Stimulated activated CD4-positive, alpha-beta T cell treated with anti-CD3 and anti-CD28 coated beads, Interleukin-2, amount 100 ng/mL, for 24 hours (primary cell): ENCODE data around the gene HECW1.
"Not testable (repeated sequence)": the region's sequence is repeated elsewhere in the genome, so short reads cannot be mapped to it uniquely, and the experiment has no call there.

Experiments
- DNase-seq, 2 donors: peaks; one replicate each; pipeline ENCODE4 v3.0.0-alpha.2; 2020

HECW1 gene

GRCh38 chr7:43553999-43554398 lies 441.6 kb downstream of the HECW1 start:
- peak in 1 of 2 donors; percentile 5 for DNase-seq

- DNase-seq, result peak in 1 of 2 donors; percentile 2
Measured at GRCh38 chr7:43554423-43554822, 442.0 kb downstream of the HECW1 start.

GRCh38 chr7:43557831-43558495 lies 445.5 kb downstream of the HECW1 start:
- DNase-seq, result no peak

- no peak for DNase-seq
Measured at GRCh38 chr7:43559171-43559945, 446.9 kb downstream of the HECW1 start.

- DNase-seq, result no peak
Measured at GRCh38 chr7:43559946-43560335, 447.5 kb downstream of the HECW1 start.

- no peak for DNase-seq
Measured at GRCh38 chr7:43560742-43561330, 448.4 kb downstream of the HECW1 start.

- DNase-seq, result no peak
Measured at GRCh38 chr7:43562383-43562782, 449.9 kb downstream of the HECW1 start.

GRCh38 chr7:43565786-43566185 lies 453.3 kb downstream of the HECW1 start:
- DNase-seq, result no peak

GRCh38 chr7:43568529-43568928 lies 456.1 kb downstream of the HECW1 start:
- DNase-seq, result no peak

- no peak for DNase-seq
Measured at GRCh38 chr7:43569424-43569823, 457.0 kb downstream of the HECW1 start.

- DNase-seq, result no peak
Measured at GRCh38 chr7:43570688-43571365, 458.4 kb downstream of the HECW1 start.

GRCh38 chr7:43572516-43573049 lies 460.1 kb downstream of the HECW1 start:
- DNase-seq, result peak; percentile 22 to 37

- not testable (repeated sequence) for DNase-seq
Measured at GRCh38 chr7:43573832-43574231, 461.4 kb downstream of the HECW1 start.

- DNase-seq, result no peak
Measured at GRCh38 chr7:43575506-43575905, 463.1 kb downstream of the HECW1 start.

- no peak for DNase-seq
Measured at GRCh38 chr7:43576241-43576640, 463.8 kb downstream of the HECW1 start.

GRCh38 chr7:43577485-43577951 lies 465.1 kb downstream of the HECW1 start:
- DNase-seq, result no peak

GRCh38 chr7:43582503-43583423 lies 470.3 kb downstream of the HECW1 start, which contains the start of gene STK17A:
STK17A (plus strand) TSS chr7:43583108; CDS start chr7:43583244, 136 bp downstream.
- peak; percentile 91 to 92 for DNase-seq

GRCh38 chr7:43583424-43584194 lies 471.2 kb downstream of the HECW1 start:
- DNase-seq, result peak; percentile 71

- peak; percentile 27 to 37 for DNase-seq
Measured at GRCh38 chr7:43584195-43584586, 471.7 kb downstream of the HECW1 start.

- DNase-seq, result not testable (repeated sequence)
Measured at GRCh38 chr7:43584733-43585132, 472.3 kb downstream of the HECW1 start.

GRCh38 chr7:43585562-43585961 lies 473.1 kb downstream of the HECW1 start:
- DNase-seq, result no peak
